ENCODE results near the gene DDX53.

DDX53 gene

DNA sequence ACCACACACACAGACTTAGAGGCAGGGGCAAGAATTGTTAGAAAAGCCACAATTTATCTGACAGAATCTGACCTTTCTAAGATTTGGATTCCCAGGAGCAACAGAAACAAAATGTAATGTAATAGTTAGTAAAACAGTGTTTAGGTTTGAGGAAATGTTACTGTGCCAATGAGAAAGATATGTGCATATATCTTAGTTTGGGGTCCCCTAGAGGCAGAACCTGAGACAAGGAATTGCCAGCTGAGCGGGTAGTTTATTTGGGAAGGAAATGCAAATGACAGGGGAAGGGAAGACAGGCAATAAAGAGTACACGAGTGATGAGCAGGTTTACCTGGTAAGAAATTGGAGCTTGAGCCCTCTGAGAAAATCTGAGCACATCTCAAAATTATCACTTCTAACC, 31.3 kb upstream of the DDX53 start:
- H3K27me3 ChIP-seq (ENCODE audit: insufficient read depth, low read length, poor library complexity): no peaks in the 10 kb centered on the region
- no peak overlapping the region for H3K4me3 ChIP-seq (ENCODE audit: low read depth in 1 of 2, low read length in 2 of 2)
- no peaks in the 10 kb centered on the region for H3K36me3 ChIP-seq (ENCODE audit: insufficient read depth, low read length)
- H2AFZ ChIP-seq (ENCODE audit: low read depth, low read length): no peak overlapping the region
- DNase-seq (no peak), ATAC-seq (ENCODE audit: insufficient read depth, low read depth) (no peak)
- TF ChIP-seq EZH2 (IDR thresholded peaks at IDR 0.05; ENCODE audit: borderline replicate concordance, low read depth, low read length, severe bottlenecking): no peak
- TF ChIP-seq, protein P1, sequence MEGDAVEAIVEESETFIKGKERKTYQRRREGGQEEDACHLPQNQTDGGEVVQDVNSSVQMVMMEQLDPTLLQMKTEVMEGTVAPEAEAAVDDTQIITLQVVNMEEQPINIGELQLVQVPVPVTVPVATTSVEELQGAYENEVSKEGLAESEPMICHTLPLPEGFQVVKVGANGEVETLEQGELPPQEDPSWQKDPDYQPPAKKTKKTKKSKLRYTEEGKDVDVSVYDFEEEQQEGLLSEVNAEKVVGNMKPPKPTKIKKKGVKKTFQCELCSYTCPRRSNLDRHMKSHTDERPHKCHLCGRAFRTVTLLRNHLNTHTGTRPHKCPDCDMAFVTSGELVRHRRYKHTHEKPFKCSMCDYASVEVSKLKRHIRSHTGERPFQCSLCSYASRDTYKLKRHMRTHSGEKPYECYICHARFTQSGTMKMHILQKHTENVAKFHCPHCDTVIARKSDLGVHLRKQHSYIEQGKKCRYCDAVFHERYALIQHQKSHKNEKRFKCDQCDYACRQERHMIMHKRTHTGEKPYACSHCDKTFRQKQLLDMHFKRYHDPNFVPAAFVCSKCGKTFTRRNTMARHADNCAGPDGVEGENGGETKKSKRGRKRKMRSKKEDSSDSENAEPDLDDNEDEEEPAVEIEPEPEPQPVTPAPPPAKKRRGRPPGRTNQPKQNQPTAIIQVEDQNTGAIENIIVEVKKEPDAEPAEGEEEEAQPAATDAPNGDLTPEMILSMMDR (IDR thresholded peaks at IDR 0.05; ENCODE audit: borderline replicate concordance, extremely low read depth, low read length, poor library complexity, severe bottlenecking): no peak
- no peaks in the 10 kb centered on the region for H3K9me3 ChIP-seq (ENCODE audit: insufficient read depth, low read length, severe bottlenecking)
- H3K79me2 ChIP-seq (ENCODE audit: insufficient read depth, low read length): no peaks in the 10 kb centered on the region
- H3K4me1 ChIP-seq (ENCODE audit: insufficient read depth, low read length): no peaks in the 10 kb centered on the region
- H3K9ac ChIP-seq (ENCODE audit: low read depth, low read length): no peak overlapping the region
- H3K4me2 ChIP-seq (ENCODE audit: insufficient read depth, low read length): no peak overlapping the region
- no peak overlapping the region for H3K27ac ChIP-seq (ENCODE audit: low read length)
- H4K20me1 ChIP-seq (ENCODE audit: insufficient read depth, low read length): no peaks in the 10 kb centered on the region

DNA sequence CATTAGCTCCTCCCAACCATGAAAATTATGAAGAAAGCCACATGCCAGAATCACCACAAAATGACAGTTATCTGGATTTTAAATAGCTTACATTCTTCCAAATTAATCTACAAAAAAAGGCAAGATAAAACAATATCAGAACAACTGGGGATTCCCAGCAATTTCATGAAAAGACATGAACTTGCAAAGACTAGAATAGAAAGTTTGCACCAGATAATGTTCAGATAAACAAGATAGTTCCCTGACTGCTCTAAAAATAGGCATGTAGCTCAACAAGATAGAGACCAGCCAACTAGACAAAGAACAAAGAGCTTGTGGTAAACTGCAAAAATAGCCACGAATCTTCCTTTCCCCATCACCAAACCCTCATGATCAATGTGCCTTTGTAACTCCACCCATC, 30.3 kb upstream of the DDX53 start:
- no peak for TF ChIP-seq EZH2 (IDR thresholded peaks at IDR 0.05; ENCODE audit: borderline replicate concordance, low read depth, low read length, severe bottlenecking)
- TF ChIP-seq, protein P1 (IDR thresholded peaks at IDR 0.05; ENCODE audit: borderline replicate concordance, extremely low read depth, low read length, poor library complexity, severe bottlenecking): no peak
- DNase-seq: no peak
- H3K9ac ChIP-seq (ENCODE audit: low read depth, low read length): no peak overlapping the region
- no peaks in the 10 kb centered on the region for H3K27me3 ChIP-seq (ENCODE audit: insufficient read depth, low read length, poor library complexity)
- ATAC-seq (ENCODE audit: insufficient read depth, low read depth): no peak
- H3K79me2 ChIP-seq (ENCODE audit: insufficient read depth, low read length): no peaks in the 10 kb centered on the region
- H3K4me1 ChIP-seq (ENCODE audit: insufficient read depth, low read length): no peaks in the 10 kb centered on the region
- no peak overlapping the region for H3K4me3 ChIP-seq (ENCODE audit: low read depth in 1 of 2, low read length in 2 of 2)
- no peaks in the 10 kb centered on the region for H3K9me3 ChIP-seq (ENCODE audit: insufficient read depth, low read length, severe bottlenecking)
- H4K20me1 ChIP-seq (ENCODE audit: insufficient read depth, low read length): no peaks in the 10 kb centered on the region
- no peak overlapping the region for H3K27ac ChIP-seq (ENCODE audit: low read length)
- H2AFZ ChIP-seq (ENCODE audit: low read depth, low read length): no peak overlapping the region
- no peaks in the 10 kb centered on the region for H3K36me3 ChIP-seq (ENCODE audit: insufficient read depth, low read length)
- H3K4me2 ChIP-seq (ENCODE audit: insufficient read depth, low read length): no peak overlapping the region

DNA sequence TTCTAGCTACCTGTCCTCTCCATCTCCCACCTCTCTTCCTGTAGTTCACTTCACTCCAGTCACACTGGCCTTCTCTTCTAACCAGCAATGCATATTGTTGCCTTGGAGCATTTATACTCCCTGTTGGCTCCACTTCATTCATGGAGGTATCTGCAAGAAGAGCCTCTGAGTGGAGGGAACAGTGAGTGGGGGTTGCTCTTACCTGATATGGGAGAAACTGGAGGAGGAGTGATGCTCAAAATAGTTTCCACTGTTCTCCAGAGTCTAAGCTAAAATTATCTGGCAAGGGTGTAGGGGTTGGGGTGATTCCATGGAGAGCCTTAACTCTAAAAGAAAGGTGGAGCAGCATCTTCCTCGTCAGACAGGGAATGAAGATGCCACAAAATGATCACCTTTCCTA, 28.9 kb upstream of the DDX53 start:
- H3K4me3 ChIP-seq (ENCODE audit: low read depth in 1 of 2, low read length in 2 of 2): no peak overlapping the region
- no peaks in the 10 kb centered on the region for H3K27me3 ChIP-seq (ENCODE audit: insufficient read depth, low read length, poor library complexity)
- H4K20me1 ChIP-seq (ENCODE audit: insufficient read depth, low read length): no peaks in the 10 kb centered on the region
- no peaks in the 10 kb centered on the region for H3K4me1 ChIP-seq (ENCODE audit: insufficient read depth, low read length)
- DNase-seq (no peak), ATAC-seq (ENCODE audit: insufficient read depth, low read depth) (no peak)
- H3K79me2 ChIP-seq (ENCODE audit: insufficient read depth, low read length): no peaks in the 10 kb centered on the region
- TF ChIP-seq, protein P1 (IDR thresholded peaks at IDR 0.05; ENCODE audit: borderline replicate concordance, extremely low read depth, low read length, poor library complexity, severe bottlenecking): no peak
- TF ChIP-seq EZH2 (IDR thresholded peaks at IDR 0.05; ENCODE audit: borderline replicate concordance, low read depth, low read length, severe bottlenecking): no peak
- no peak overlapping the region for H3K27ac ChIP-seq (ENCODE audit: low read length)
- H3K9me3 ChIP-seq (ENCODE audit: insufficient read depth, low read length, severe bottlenecking): no peaks in the 10 kb centered on the region
- H3K9ac ChIP-seq (ENCODE audit: low read depth, low read length): no peak overlapping the region
- H3K4me2 ChIP-seq (ENCODE audit: insufficient read depth, low read length): no peak overlapping the region
- H2AFZ ChIP-seq (ENCODE audit: low read depth, low read length): no peak overlapping the region
- no peaks in the 10 kb centered on the region for H3K36me3 ChIP-seq (ENCODE audit: insufficient read depth, low read length)

DNA sequence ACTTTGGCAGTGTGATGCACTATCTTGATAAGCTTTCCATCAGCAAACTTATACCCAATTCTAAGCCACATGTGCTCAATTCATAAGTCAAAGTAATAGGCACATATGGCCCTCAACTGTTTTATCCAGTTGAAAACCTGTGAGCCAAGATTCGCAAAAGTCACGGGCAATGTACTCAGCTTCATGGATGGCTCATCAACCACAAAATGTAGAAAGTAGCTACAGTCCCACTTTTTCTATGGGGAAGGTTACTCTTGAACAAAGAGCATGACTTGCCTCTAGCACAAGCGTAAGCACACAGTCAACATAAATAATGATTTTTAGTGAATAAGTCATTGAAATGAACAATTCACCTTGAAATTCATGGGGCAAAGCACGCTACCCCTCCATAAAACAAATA, 25.1 kb upstream of the DDX53 start:
- H2AFZ ChIP-seq (ENCODE audit: low read depth, low read length): no peak overlapping the region
- H3K9me3 ChIP-seq (ENCODE audit: insufficient read depth, low read length, severe bottlenecking): no peaks in the 10 kb centered on the region
- H3K36me3 ChIP-seq (ENCODE audit: insufficient read depth, low read length): no peaks in the 10 kb centered on the region
- TF ChIP-seq EZH2 (IDR thresholded peaks at IDR 0.05; ENCODE audit: borderline replicate concordance, low read depth, low read length, severe bottlenecking): no peak
- TF ChIP-seq, protein P1 (IDR thresholded peaks at IDR 0.05; ENCODE audit: borderline replicate concordance, extremely low read depth, low read length, poor library complexity, severe bottlenecking): no peak
- H3K9ac ChIP-seq (ENCODE audit: low read depth, low read length): no peak overlapping the region
- no peaks in the 10 kb centered on the region for H4K20me1 ChIP-seq (ENCODE audit: insufficient read depth, low read length)
- no peaks in the 10 kb centered on the region for H3K79me2 ChIP-seq (ENCODE audit: insufficient read depth, low read length)
- ATAC-seq (ENCODE audit: insufficient read depth, low read depth) (no peak), DNase-seq (no peak)
- H3K4me3 ChIP-seq (ENCODE audit: low read depth in 1 of 2, low read length in 2 of 2): no peak overlapping the region
- H3K4me2 ChIP-seq (ENCODE audit: insufficient read depth, low read length): no peak overlapping the region
- H3K4me1 ChIP-seq (ENCODE audit: insufficient read depth, low read length): no peaks in the 10 kb centered on the region
- no peaks in the 10 kb centered on the region for H3K27me3 ChIP-seq (ENCODE audit: insufficient read depth, low read length, poor library complexity)
- H3K27ac ChIP-seq (ENCODE audit: low read length): no peak overlapping the region
